ENCODE measurements around the gene LRRC74B.
A peak's percentile ranks its signal among the peaks of the same experiment; 100 is the strongest.
"Not testable (repeated sequence)": the region's sequence is repeated elsewhere in the genome, so short reads cannot be mapped to it uniquely, and the experiment has no call there.

The LRRC74B gene

GRCh38 chr22:21045585-21046294, at the start of gene LRRC74B:
LRRC74B (plus strand) TSS chr22:21045946; CDS start chr22:21045987, 41 bp downstream.
- peak; percentile 83 for DNase-seq (ENCODE audit: low read depth, low spot score)

- DNase-seq (ENCODE audit: low read depth, low spot score), result no peak
These were observed 49.7 kb upstream of the LRRC74B start for GRCh38 chr22:20996031-20996410.

GRCh38 chr22:20996598-20997535, 48.9 kb upstream of the LRRC74B start:
- no peak for DNase-seq (ENCODE audit: low read depth, low spot score)

GRCh38 chr22:20997536-20998257, 48.0 kb upstream of the LRRC74B start:
- DNase-seq (ENCODE audit: low read depth, low spot score), result no peak

GRCh38 chr22:20998411-20999336, 47.1 kb upstream of the LRRC74B start:
- no peak for DNase-seq (ENCODE audit: low read depth, low spot score)

GRCh38 chr22:20999350-21000206, 46.2 kb upstream of the LRRC74B start:
- no peak for DNase-seq (ENCODE audit: low read depth, low spot score)

GRCh38 chr22:21000207-21000986, 45.3 kb upstream of the LRRC74B start:
- DNase-seq (ENCODE audit: low read depth, low spot score), result no peak

GRCh38 chr22:21000987-21001600, 44.7 kb upstream of the LRRC74B start:
- DNase-seq (ENCODE audit: low read depth, low spot score), result no peak

GRCh38 chr22:21001601-21002325, 44.0 kb upstream of the LRRC74B start, which contains the start of gene THAP7:
THAP7 (minus strand) TSS chr22:21002118; CDS start chr22:21001911, 207 bp downstream.
- DNase-seq (ENCODE audit: low read depth, low spot score), result peak; percentile 87

GRCh38 chr22:21003782-21004181, 42.0 kb upstream of the LRRC74B start:
- no peak for DNase-seq (ENCODE audit: low read depth, low spot score)

GRCh38 chr22:21009208-21009607, 36.5 kb upstream of the LRRC74B start:
- DNase-seq (ENCODE audit: low read depth, low spot score), result not testable (repeated sequence)

GRCh38 chr22:21009638-21010425, 35.9 kb upstream of the LRRC74B start:
- DNase-seq (ENCODE audit: low read depth, low spot score), result no peak

GRCh38 chr22:21010426-21011113, 35.2 kb upstream of the LRRC74B start:
- DNase-seq (ENCODE audit: low read depth, low spot score), result no peak

- no peak for DNase-seq (ENCODE audit: low read depth, low spot score)
These were observed 33.0 kb upstream of the LRRC74B start for GRCh38 chr22:21012446-21013407.

- DNase-seq (ENCODE audit: low read depth, low spot score), result no peak
These were observed 32.0 kb upstream of the LRRC74B start for GRCh38 chr22:21013657-21014201.

Measured in smooth muscle cell of the brain vasculature (primary cell).